HepG2 (cell line): ENCODE measurements around the gene ANKRD55. TPM values are rescaled to one million over a fixed set of nuclear protein-coding genes. Genes with fewer than 3 reads are reported as not detected.

ENCODE experiments used
- ATAC-seq: fragments of 200-7000 bp; cut with Tn5 transposase; 3 replicates; pipeline ENCODE4 v1.9.1; 2020; ENCODE audit warnings: mild to moderate bottlenecking, moderate library complexity
- BruUV-seq: library from RNA; stranded (reverse); fragments of 400-500 nt; replicated peaks from 2 replicates; lab custom pipeline; 2021; lab: Mats Ljungman, UMichigan
- CTCF ChIA-PET: fragments of 300-600 bp; formaldehyde crosslinking; extraction: SDS; loops from one replicate; lab custom pipeline; 2021; ENCODE audit warnings: low total read pairs, inconsistent platforms, low intra/inter-chr PET ratio; lab: Yijun Ruan, JAX
- POLR2A ChIA-PET: fragments of 350-600 bp; sonication (Branson Sonifier 250); formaldehyde crosslinking; loops from one replicate; lab custom pipeline; 2020; ENCODE audit warnings: antibody characterized with exemption, inconsistent platforms; lab: Yijun Ruan, JAX
- DNase-seq: peaks from one replicate; pipeline ENCODE4 v3.0.0-alpha.2; 2015; ENCODE audit warnings: low spot score
- FAIRE-seq: peaks from 3 replicates; lab custom pipeline; 2011; peaks lifted over from hg19 to GRCh38; lab: Jason Lieb, UNC
- H2AFZ ChIP-seq: one replicate; pipeline ENCODE4 v1.6.1; 2011; ENCODE audit warnings: low read length, inconsistent platforms
- H3K27ac ChIP-seq: fragments of 300-600 bp; 3 replicates; pipeline ENCODE4 v1.8.0; 2011; ENCODE audit warnings: mixed run types, mild to moderate bottlenecking, mixed read lengths, low read length, inconsistent platforms; ENCODE audit not compliant: insufficient read depth; ENCODE audit errors: extremely low read length
- H3K27me3 ChIP-seq, 2 experiments: fragments of 200-600 bp in 1 of 2; 2 replicates in 1 of 2; 3 replicates in 1 of 2; pipeline versions ENCODE4 v1.6.0 to v1.8.0; 2011; ENCODE audit warnings: low read length in 2 of 2, mild to moderate bottlenecking in 2 of 2, moderate library complexity in 2 of 2, inconsistent platforms in 1 of 2; ENCODE audit not compliant: insufficient read depth in 2 of 2, control insufficient read depth in 1 of 2
- H3K36me3 ChIP-seq, 2 experiments: fragments of 200-600 bp in 1 of 2; replicated peaks in 1 of 2; 2 replicates in 1 of 2; 3 replicates in 1 of 2; pipeline versions ENCODE4 v1.5.1 to v1.8.0; 2011; ENCODE audit warnings: low read length in 2 of 2, inconsistent platforms in 1 of 2; ENCODE audit not compliant: insufficient read depth in 2 of 2, control insufficient read depth in 1 of 2
- H3K4me1 ChIP-seq: 2 replicates; pipeline ENCODE4 v1.5.1; 2012; ENCODE audit warnings: low read length, inconsistent platforms; ENCODE audit not compliant: insufficient read depth
- H3K4me2 ChIP-seq: 2 replicates; pipeline ENCODE4 v1.6.0; 2011; ENCODE audit warnings: low read depth, low read length, inconsistent platforms
- H3K4me3 ChIP-seq, 3 experiments: fragments of 200-600 bp in 1 of 3; sonication (generic), shearing (Covaris generic) in 1 of 3; replicated peaks in 1 of 3; 2 replicates each; pipeline ENCODE4 v1.5.1; 2011 to 2016; ENCODE audit warnings: low read length in 3 of 3, inconsistent platforms in 2 of 3, low read depth in 2 of 3, mild to moderate bottlenecking in 2 of 3, control low read depth in 1 of 3, mixed read lengths in 1 of 3; ENCODE audit not compliant: insufficient read depth in 1 of 3
- H3K79me2 ChIP-seq: one replicate; pipeline ENCODE4 v1.6.1; 2011; ENCODE audit warnings: low read length, inconsistent platforms; ENCODE audit not compliant: insufficient read depth
- H3K9ac ChIP-seq: 2 replicates; pipeline ENCODE4 v1.6.0; 2011; ENCODE audit warnings: mild to moderate bottlenecking, low read depth, low read length, inconsistent platforms; ENCODE audit not compliant: insufficient read depth
- H3K9me3 ChIP-seq: 2 replicates; pipeline ENCODE4 v1.5.1; 2012; ENCODE audit warnings: mild to moderate bottlenecking, low read length
- H4K20me1 ChIP-seq: 2 replicates; pipeline ENCODE4 v1.6.0; 2011; ENCODE audit warnings: inconsistent platforms, mild to moderate bottlenecking, low read length, moderate library complexity; ENCODE audit not compliant: insufficient read depth
- ARID5B ChIP-seq: IDR thresholded peaks from 2 replicates; pipeline ENCODE4 v1.4.0; 2020; ENCODE audit warnings: mild to moderate bottlenecking, missing genetic modification reagents
- BCL6 ChIP-seq: IDR thresholded peaks from 2 replicates; pipeline ENCODE4 v1.6.1; 2016; ENCODE audit warnings: missing genetic modification reagents, missing compliant biosample characterization
- CEBPB ChIP-seq: IDR thresholded peaks from 2 replicates; pipeline ENCODE4 v1.6.1; 2011; ENCODE audit warnings: low read depth, low read length, improper control_type of control experiment, borderline replicate concordance
- CEBPG ChIP-seq: IDR thresholded peaks from 2 replicates; pipeline ENCODE4 v1.6.1; 2016
- FOSL2 ChIP-seq: sonication (generic); formaldehyde crosslinking; IDR thresholded peaks from 2 replicates; pipeline ENCODE4 v1.4.0; 2020; ENCODE audit warnings: missing genetic modification reagents
- IRF9 ChIP-seq: sonication (generic); formaldehyde crosslinking; IDR thresholded peaks from 2 replicates; pipeline ENCODE4 v1.8.0; 2022; ENCODE audit warnings: missing genetic modification reagents, mild to moderate bottlenecking, borderline replicate concordance
- JUNB ChIP-seq: sonication (generic); formaldehyde crosslinking; IDR thresholded peaks from 2 replicates; pipeline ENCODE4 v1.8.0; 2022; ENCODE audit warnings: missing genetic modification reagents, mild to moderate bottlenecking, borderline replicate concordance
- SMAD1 ChIP-seq: sonication (generic); formaldehyde crosslinking; IDR thresholded peaks from 2 replicates; pipeline ENCODE4 v1.4.0; 2020; ENCODE audit warnings: missing genetic modification reagents, low read depth, mild to moderate bottlenecking, borderline replicate concordance
- SOX13 ChIP-seq, 3 experiments: fragments of 450-650 bp in 1 of 3; sonication (generic) in 1 of 3; formaldehyde crosslinking in 1 of 3; IDR thresholded peaks in 2 of 3; conservative IDR thresholded peaks in 1 of 3; 2 replicates each; pipeline versions ENCODE4 v1.5.0 to v1.6.1; 2016 to 2020; ENCODE audit warnings: antibody characterized with exemption in 1 of 3, mild to moderate bottlenecking in 1 of 3, missing compliant biosample characterization in 1 of 3, missing genetic modification reagents in 1 of 3, moderate library complexity in 1 of 3
- SUZ12 ChIP-seq: fragments of 150-350 bp; IDR thresholded peaks from 2 replicates; pipeline ENCODE4 v1.6.1; 2014; ENCODE audit warnings: low read depth, low read length
- TARDBP ChIP-seq: sonication (generic); formaldehyde crosslinking; IDR thresholded peaks from 2 replicates; pipeline ENCODE4 v1.8.0; 2022; ENCODE audit warnings: mild to moderate bottlenecking, missing genetic modification reagents
- TEAD3 ChIP-seq: optimal IDR thresholded peaks from 2 replicates; pipeline ENCODE3; 2016; ENCODE audit warnings: borderline replicate concordance
- ZFP1 ChIP-seq: IDR thresholded peaks from 2 replicates; pipeline ENCODE4 v1.6.1; 2016
- ZNF644 ChIP-seq: IDR thresholded peaks from 2 replicates; pipeline ENCODE4 v1.6.1; 2016; ENCODE audit warnings: low read depth
- WGBS: methylation state at CpG from one replicate; pipeline ENCODE4 v1.1.6; 2017; ENCODE audit warnings: low lambda C conversion rate; 5-methylcytosine and 5-hydroxymethylcytosine counted together
- in situ Hi-C: cut with HindIII; loops from 2 replicates; pipeline ENCODE4 v1.10.0; 2017; ENCODE audit warnings: low pct_unique_long_range_greater_than_20kb; ENCODE audit not compliant: extremely low pct_ligation_motif_present
- intact Hi-C: fragments of 100-400 bp; cut with micrococcal nuclease; formaldehyde crosslinking; loops from one replicate; pipeline ENCODE4 v1.10.0; 2022; ENCODE audit not compliant: unreplicated experiment
- polyA plus RNA-seq, 8 experiments: library from polyadenylated mRNA; depleted of rRNA in 3 of 8; stranded (reverse) in 7 of 8; unstranded in 1 of 8; fragments of >200 nt; fragmentation: Illumina TruSeq in 4 of 8; extraction: Trizol in 4 of 8; gene quantifications; 2 replicates each; pipeline versions ENCODE4 v1.2.1 to v1.2.3, GENCODE V29; 2011 to 2016; ENCODE audit warnings: low read depth in 4 of 8, missing spikeins in 1 of 8, mixed read lengths in 1 of 8; ENCODE audit not compliant: insufficient read depth in 1 of 8
- total RNA-seq, 5 experiments: library from RNA; depleted of rRNA; stranded (reverse); fragments of >200 nt; fragmentation: Illumina TruSeq; extraction: Trizol; gene quantifications; 2 replicates each; pipeline ENCODE4 v1.2.3, GENCODE V29; 2016; ENCODE audit warnings: low read depth in 1 of 5

ANKRD55 gene
- total and polyA plus RNA-seq, 2 of the 13 experiments (the other 11 are each of a cell fraction or from before 2014, with no cell fraction given), result 0.11 to 0.28 TPM

DNA sequence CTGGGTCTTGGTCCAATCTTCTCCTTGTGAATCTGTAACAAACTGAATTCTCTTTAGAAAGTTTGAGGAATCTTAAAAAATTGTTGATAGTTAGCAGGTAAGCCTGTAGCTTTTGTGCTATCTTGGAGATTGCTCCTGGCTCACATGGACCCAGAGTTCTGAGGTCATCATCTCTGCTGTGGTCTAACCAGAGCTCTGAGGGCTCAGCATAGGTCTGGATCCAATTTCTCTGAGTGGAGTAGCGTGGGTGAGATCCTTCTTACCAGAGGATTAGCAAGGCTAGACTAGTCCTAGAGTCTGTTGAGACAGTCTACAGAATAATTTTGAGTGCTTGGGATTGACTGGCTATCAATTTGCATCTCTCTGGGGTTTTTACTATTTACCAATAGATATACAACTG, 177.8 kb downstream of the ANKRD55 start:
- no TSS peak for BruUV-seq
- WGBS, result 100% methylated on average over 1 of the region's 1 CpG
- no peak for DNase-seq
- Histone ChIP-seq H4K20me1 (no peaks in the 10 kb centered on the region), H3K9ac (no peak overlapping the region), H3K27ac (no peak overlapping the region), H3K36me3 (no peaks in the 10 kb centered on the region), H2AFZ (no peak overlapping the region), H3K4me2 (no peak overlapping the region), H3K4me1 (peaks cover 86% of the 10 kb centered on the region), H3K4me3 (no peak overlapping the region), H3K9me3 (peaks cover 13% of the 10 kb centered on the region), H3K79me2 (no peaks in the 10 kb centered on the region), H3K27me3 (no peaks in the 10 kb centered on the region)
- FAIRE-seq, result no peak
- ChIA-PET CTCF (no interaction called here), POLR2A (interaction anchor here (0.9 kb wide), 1 partner anchor 62 kb away, joined by 3 read pairs; no protein-coding TSS in a partner anchor)
- ATAC-seq, result no peak
- intact Hi-C loops, result loop anchor here (5.0 kb wide), 1 partner anchor 67 kb away; no protein-coding TSS in a partner anchor
- in situ Hi-C loops, result no loop called here
- TF ChIP-seq TARDBP (CRISPR knock-in tag), result no peak
- TF ChIP-seq JUNB, result no peak
- no peak for TF ChIP-seq ZFP1 (CRISPR knock-in tag)

GRCh38 chr5:56054666-56055065, 178.5 kb downstream of the ANKRD55 start:
- Histone ChIP-seq H3K4me3 (no peak overlapping the region), H3K9me3 (peaks cover 13% of the 10 kb centered on the region), H3K27me3 (no peaks in the 10 kb centered on the region), H3K27ac (no peak overlapping the region), H3K4me1 (peaks cover 80% of the 10 kb centered on the region), H3K4me2 (no peak overlapping the region), H4K20me1 (no peaks in the 10 kb centered on the region), H2AFZ (no peak overlapping the region), H3K79me2 (no peaks in the 10 kb centered on the region), H3K36me3 (no peaks in the 10 kb centered on the region), H3K9ac (no peak overlapping the region)
- no TSS peak for BruUV-seq
- ChIA-PET CTCF (no interaction called here), POLR2A (interaction anchor here (0.6 to 0.9 kb wide), 2 partner anchors 36 to 62 kb away, joined by 3 read pairs; no protein-coding TSS in a partner anchor)
- in situ Hi-C loops (no loop called here), intact Hi-C loops (loop anchor here (5.0 kb wide), 1 partner anchor 68 kb away; no protein-coding TSS in a partner anchor)
- 89% methylated on average over 2 of the region's 2 CpGs for WGBS
- DNase-seq (no peak), ATAC-seq (no peak), FAIRE-seq (no peak)
- no peak for TF ChIP-seq SUZ12
- peak; percentile 52; the same call in 1 of the 2 replicates for TF ChIP-seq BCL6 (CRISPR knock-in tag)
- peak; percentile 35; the same call in 1 of the 2 replicates for TF ChIP-seq ARID5B (CRISPR knock-in tag)
- TF ChIP-seq SMAD1 (CRISPR knock-in tag), result no peak
- TF ChIP-seq IRF9 (CRISPR knock-in tag), result no peak
- TF ChIP-seq CEBPG (CRISPR knock-in tag), result peak; percentile 82
- 0 out of 2 replicates have a peak, but pooled peaks have one; percentile 10 for TF ChIP-seq FOSL2 (CRISPR knock-in tag)
- TF ChIP-seq SOX13 (IDR thresholded peaks at IDR 0.05), result no peak
- TF ChIP-seq SOX13 (CRISPR knock-in tag; conservative IDR thresholded peaks at IDR 0.05 in 1 of 2, IDR thresholded peaks at IDR 0.05 in 1 of 2), result peak in 1 of 2 experiments; percentile 31; a peak in 1 of 4 replicates
- TF ChIP-seq TEAD3 (CRISPR knock-in tag), result peak; percentile 9
- TF ChIP-seq ZNF644 (CRISPR knock-in tag), result peak; percentile 39; the same call in 1 of the 2 replicates
- TF ChIP-seq CEBPB, result peak; percentile 92
